ENCODE results near the gene DSCAM.

DSCAM gene

GRCh38 chr21:40474513-40474912 lies 372.4 kb downstream of the DSCAM start:
- TF ChIP-seq MAX (IDR thresholded peaks at IDR 0.05): no peak
- no peak for TF ChIP-seq YY1 (IDR thresholded peaks at IDR 0.05; ENCODE audit: low read depth)
- TF ChIP-seq RAD21 (IDR thresholded peaks at IDR 0.05; ENCODE audit: low read depth): no peak
- no peak for TF ChIP-seq EGR1 (IDR thresholded peaks at IDR 0.05)
- TF ChIP-seq CREB1 (IDR thresholded peaks at IDR 0.05; ENCODE audit: low read depth): no peak
- no peak for TF ChIP-seq REST (IDR thresholded peaks at IDR 0.05; ENCODE audit: low read depth)
- TF ChIP-seq TCF12 (IDR thresholded peaks at IDR 0.05; ENCODE audit: low read depth): no peak
- TF ChIP-seq TAF1 (IDR thresholded peaks at IDR 0.05; ENCODE audit: low read depth): no peak

- no peak for TF ChIP-seq TCF12 (IDR thresholded peaks at IDR 0.05; ENCODE audit: low read depth)
These were observed 374.9 kb downstream of the DSCAM start for GRCh38 chr21:40472013-40472412.

GRCh38 chr21:40471103-40471502 lies 375.9 kb downstream of the DSCAM start:
- TF ChIP-seq NFIC (IDR thresholded peaks at IDR 0.05) (no peak), MAX (IDR thresholded peaks at IDR 0.05) (no peak), TCF12 (IDR thresholded peaks at IDR 0.05; ENCODE audit: low read depth) (no peak), REST (IDR thresholded peaks at IDR 0.05; ENCODE audit: low read depth) (no peak), CREB1 (IDR thresholded peaks at IDR 0.05; ENCODE audit: low read depth) (no peak), EGR1 (IDR thresholded peaks at IDR 0.05) (no peak), USF1 (IDR thresholded peaks at IDR 0.05) (no peak)

- TF ChIP-seq RAD21 (IDR thresholded peaks at IDR 0.05; ENCODE audit: low read depth) (no peak), CEBPB (IDR thresholded peaks at IDR 0.05) (no peak), REST (IDR thresholded peaks at IDR 0.05; ENCODE audit: low read depth) (no peak)
These were observed 380.0 kb downstream of the DSCAM start for GRCh38 chr21:40466893-40467483.

- TF ChIP-seq FOXM1 (IDR thresholded peaks at IDR 0.05; ENCODE audit: borderline replicate concordance, low read depth): no peak
- TF ChIP-seq USF1 (IDR thresholded peaks at IDR 0.05): no peak
- TF ChIP-seq RAD21 (IDR thresholded peaks at IDR 0.05; ENCODE audit: low read depth): no peak
- no peak for TF ChIP-seq NFIC (IDR thresholded peaks at IDR 0.05)
- TF ChIP-seq EGR1 (IDR thresholded peaks at IDR 0.05): no peak
- TF ChIP-seq ZBTB7A (IDR thresholded peaks at IDR 0.05; ENCODE audit: low read depth): no peak
- no peak for TF ChIP-seq TAF1 (IDR thresholded peaks at IDR 0.05; ENCODE audit: low read depth)
These were observed 381.6 kb downstream of the DSCAM start for GRCh38 chr21:40465382-40465781.

GRCh38 chr21:40463176-40463575 lies 383.8 kb downstream of the DSCAM start:
- TF ChIP-seq TAF1 (IDR thresholded peaks at IDR 0.05; ENCODE audit: low read depth): no peak
- TF ChIP-seq RAD21 (IDR thresholded peaks at IDR 0.05; ENCODE audit: low read depth): no peak
- no peak for TF ChIP-seq MAX (IDR thresholded peaks at IDR 0.05)
- TF ChIP-seq CREB1 (IDR thresholded peaks at IDR 0.05; ENCODE audit: low read depth): no peak
- no peak for TF ChIP-seq NFIC (IDR thresholded peaks at IDR 0.05)
- TF ChIP-seq ZBTB7A (IDR thresholded peaks at IDR 0.05; ENCODE audit: low read depth): no peak
- no peak for TF ChIP-seq TEAD4 (IDR thresholded peaks at IDR 0.05)
- TF ChIP-seq EP300 (IDR thresholded peaks at IDR 0.05; ENCODE audit: borderline replicate concordance): no peak
- TF ChIP-seq TCF12 (IDR thresholded peaks at IDR 0.05; ENCODE audit: low read depth): no peak
- TF ChIP-seq CEBPB (IDR thresholded peaks at IDR 0.05): no peak
- no peak for TF ChIP-seq YY1 (IDR thresholded peaks at IDR 0.05; ENCODE audit: low read depth)
- TF ChIP-seq USF1 (IDR thresholded peaks at IDR 0.05): no peak
- TF ChIP-seq REST (IDR thresholded peaks at IDR 0.05; ENCODE audit: low read depth): no peak
- TF ChIP-seq EGR1 (IDR thresholded peaks at IDR 0.05): no peak
- no peak for TF ChIP-seq FOXM1 (IDR thresholded peaks at IDR 0.05; ENCODE audit: borderline replicate concordance, low read depth)

Measured in Ishikawa (cell line).